ENCODE measurements around the gene SMG7. TPM values are rescaled to one million over a fixed set of nuclear protein-coding genes. Genes with fewer than 3 reads are reported as not detected.

Gene SMG7
- total RNA-seq, 1 donor from 2014 or later, result 22.4 TPM

DNA sequence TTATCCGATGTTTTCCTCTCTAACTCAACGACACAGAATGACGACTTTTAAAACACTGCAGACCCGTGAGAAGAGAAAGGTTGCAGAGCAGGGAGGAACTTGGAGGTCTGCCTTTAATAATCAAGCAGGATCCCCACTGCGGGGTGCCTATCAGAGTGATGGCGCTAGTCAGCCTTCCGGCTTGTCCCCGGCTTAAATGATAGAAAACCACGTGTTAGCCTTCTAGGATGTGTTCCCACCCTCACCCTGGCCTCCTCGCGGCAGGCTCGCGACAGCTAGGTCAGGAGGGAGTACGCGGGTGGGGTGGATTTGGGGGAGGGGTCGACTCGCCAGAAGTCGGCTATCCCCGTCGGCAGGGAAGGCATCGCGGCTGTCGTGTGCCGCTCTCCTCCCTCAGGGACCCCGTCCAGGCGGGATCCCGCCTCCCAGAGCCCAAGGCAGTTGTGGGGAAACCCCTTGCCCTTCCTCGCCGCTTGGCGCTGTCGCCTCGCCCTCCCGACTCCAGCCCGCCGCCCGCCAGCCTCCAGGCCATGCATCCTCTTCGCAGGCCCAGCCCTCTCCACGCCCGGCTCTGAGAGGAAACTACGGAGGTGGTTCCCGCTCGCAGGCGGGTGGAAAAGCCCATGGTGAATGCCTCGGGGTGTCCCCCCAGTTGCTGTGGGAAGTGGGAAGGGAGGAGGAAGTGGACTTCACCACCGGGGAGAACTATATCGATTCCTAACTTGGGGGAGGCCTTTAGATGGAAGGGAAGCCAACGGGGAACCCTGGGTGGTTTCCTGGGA is 1.1 kb upstream of the SMG7 start:
- peak; percentile 92 for DNase-seq

DNA sequence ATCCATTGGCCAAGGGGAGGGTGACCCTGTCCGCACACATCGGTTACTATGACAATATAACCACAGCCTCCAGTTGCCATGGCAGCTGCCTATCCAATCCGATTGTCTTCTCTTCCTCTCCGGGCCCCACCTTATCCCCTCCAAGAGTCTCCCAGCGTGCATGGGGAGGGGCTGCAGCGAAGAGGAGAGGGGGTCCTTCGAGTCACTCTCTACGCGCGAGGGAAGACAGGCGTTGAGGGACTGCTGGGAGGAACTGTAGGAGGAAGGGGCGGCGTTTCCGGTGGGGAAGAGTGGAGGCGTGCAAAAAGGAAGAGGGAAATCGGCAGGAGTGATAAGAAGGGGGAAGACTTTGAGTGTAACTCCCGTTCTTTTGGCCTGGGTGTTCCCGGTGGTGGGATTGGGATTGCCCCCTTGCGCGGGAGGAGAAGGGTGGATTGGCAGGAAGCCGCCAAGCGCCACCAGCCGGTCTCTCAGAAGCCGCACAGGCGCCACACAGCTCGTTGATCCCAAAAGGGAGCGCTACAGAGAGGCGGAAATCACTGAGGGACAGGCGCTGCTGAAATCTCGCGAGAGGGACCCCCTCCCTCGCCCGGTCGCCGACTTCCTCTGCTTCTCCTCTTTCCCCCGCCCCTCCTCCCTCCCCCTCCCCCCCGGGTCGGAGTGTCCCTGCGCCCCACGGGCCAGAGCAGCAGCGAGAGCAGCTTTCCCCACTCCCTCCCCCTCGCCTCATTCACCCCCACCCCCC is 384 bp upstream of the SMG7 start:
- DNase-seq, result peak; percentile 99

GRCh38 chr1:183473217-183473536 is 878 bp downstream of the SMG7 start:
- DNase-seq, result no peak

DNA sequence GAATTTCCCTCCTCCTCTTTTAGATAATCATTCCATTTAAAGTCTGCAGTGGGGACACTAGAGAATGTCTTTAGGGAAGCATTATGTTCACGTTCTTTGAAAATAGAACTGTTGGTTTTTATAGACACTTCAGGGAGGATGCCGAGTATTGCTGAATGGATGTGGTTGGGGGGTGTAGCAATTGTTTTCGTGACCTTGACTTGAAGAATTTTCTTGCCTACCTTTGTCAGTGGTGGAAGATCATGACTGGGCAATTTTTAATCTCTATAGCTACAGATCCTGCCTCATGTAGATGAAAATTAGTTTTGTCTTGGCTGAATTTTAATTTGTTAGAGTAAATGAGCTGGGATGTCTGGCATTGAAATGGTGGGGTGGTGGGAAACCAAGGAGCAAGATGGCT is 3.8 kb downstream of the SMG7 start:
- DNase-seq, result no peak

DNA sequence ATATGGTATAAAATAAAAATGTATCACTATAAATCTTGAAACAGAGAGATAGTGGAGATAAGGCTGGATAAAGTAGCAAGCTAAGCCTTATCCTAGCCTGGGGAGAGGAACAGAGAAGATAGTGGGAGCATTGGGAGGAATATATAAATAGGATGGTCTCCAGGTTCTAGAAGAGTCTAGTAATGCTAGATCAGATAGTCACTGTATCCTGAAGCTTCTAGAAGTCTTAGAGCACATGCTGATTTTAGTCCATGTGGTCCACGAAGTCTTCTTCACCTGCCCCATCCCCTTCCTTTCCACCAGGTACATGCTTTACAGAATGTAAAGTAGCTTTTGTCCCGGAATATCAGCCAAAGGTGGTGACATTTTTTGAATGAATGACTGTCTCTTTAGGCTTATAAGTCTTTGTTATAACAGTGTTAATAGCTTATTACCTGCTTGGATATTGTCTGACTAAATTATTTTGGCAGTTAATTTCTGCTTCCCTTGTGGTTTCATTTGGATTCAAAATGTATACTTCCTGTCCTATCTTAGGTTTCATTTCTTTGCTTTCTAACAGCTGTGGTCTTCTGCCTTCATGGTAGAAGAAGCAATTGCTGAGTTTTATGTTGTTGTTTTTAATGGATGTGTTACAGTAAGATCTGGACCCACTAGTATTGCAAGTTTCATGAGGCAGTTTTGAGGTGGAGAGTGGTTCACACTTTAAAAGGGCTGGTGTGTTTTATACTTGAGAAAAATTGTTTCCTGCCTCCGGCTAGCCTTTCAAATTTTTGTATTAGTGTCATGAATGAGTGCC is 5.9 kb downstream of the SMG7 start:
- DNase-seq, result no peak

DNA sequence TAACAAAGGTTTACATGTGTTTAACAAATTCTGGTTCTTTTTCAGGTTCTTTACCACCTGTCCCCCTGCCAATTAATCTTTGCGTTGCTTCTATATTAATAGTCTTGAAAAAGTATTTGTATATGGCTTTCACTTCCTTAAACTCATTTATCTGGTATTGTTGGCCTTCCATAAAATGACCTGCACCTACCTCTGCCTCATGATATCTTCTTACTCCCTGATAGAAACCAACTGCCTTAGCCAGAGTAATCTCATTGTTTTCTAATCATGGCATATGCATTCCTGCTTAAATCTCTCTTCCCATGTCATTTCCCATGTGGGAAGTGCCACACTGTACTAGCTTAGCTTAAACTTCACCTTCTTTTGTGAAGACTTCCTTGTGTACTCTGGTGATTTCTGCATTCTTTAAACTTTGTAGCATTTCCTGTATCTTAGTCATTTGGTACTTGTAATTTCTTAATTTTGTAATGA is 8.7 kb downstream of the SMG7 start:
- DNase-seq, result no peak

GRCh38 chr1:183483224-183483623 is 10.9 kb downstream of the SMG7 start:
- no peak for DNase-seq

DNA sequence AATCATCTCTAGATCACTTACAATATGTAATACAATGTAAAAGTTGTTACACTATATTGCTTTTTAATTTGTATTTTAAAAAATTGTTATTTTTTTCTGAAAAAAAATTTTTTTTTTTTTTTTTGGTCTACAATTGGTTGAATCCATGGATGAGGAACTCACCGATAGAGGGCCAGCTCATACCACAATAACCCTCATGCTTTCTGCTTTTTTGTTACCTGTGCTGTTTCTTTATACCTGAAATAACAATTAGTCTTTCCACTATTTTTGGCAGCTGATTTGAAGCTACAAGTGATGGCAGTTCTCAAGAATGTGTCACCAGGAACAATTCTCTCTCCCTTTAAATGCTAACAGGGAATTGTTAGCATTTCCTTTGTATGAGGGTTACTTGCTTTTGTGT is 12.0 kb downstream of the SMG7 start:
- no peak for DNase-seq

GRCh38 chr1:183484851-183485250 is 12.6 kb downstream of the SMG7 start:
- no peak for DNase-seq

DNA sequence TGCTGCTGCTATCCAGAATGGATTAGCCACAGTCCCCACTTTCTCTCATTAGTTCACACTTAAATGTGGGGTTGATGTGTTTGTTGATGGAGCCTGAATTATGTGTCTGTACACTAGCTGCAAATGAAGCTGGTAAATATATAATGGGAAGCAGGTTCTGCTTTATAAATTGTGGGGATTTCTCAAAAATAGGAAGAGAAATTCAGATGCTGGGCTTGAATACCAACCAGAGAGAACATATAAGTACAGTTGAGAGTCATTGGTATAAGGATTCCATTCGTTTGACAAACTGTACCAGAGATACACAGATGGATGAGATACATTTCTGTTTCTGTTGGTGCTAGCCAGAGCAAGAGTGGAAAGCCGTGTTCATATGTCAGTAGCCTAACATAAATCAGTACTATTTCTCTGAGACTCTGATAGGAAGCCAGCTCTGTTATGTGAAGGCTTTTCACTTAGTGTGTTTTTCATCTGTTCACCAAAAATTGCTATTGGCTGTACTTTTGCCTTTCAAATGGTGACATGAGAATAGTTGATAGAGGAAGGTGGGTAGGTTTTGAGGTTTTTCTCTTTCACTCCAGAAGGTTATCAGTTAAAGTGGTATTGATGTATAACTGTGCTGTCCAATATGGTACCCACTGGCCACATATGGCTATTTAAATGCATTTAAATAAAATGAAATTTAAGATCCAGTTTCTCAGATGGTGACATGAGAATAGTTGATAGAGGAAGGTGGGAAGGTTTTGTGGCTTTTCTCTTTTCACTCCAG is 15.6 kb downstream of the SMG7 start:
- no peak for DNase-seq

- DNase-seq, result no peak
These were observed 18.6 kb downstream of the SMG7 start for GRCh38 chr1:183490932-183491331.

GRCh38 chr1:183493540-183494245 is 21.4 kb downstream of the SMG7 start:
- DNase-seq, result no peak

DNA sequence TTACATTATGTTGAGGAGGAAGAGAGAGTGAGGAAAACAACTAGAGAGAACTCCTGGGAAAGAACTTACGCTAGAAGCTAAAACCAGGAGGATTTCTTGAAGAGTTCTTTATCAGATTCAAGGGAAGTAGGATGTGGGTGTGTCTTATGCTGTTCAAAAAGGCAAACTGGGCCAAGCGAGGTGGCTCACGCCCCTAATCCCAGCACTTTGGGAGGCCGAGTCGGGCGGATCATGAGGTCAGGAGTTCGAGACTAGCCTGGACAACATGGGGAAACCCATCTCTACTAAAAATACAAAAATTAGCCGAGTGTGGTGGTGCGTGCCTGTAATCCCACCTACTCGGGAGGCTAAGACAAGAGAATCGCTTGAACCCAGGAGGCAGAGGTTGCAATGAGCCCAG is 23.1 kb downstream of the SMG7 start:
- DNase-seq, result no peak

- no peak for DNase-seq
These were observed 24.9 kb downstream of the SMG7 start for GRCh38 chr1:183497218-183497617.

DNA sequence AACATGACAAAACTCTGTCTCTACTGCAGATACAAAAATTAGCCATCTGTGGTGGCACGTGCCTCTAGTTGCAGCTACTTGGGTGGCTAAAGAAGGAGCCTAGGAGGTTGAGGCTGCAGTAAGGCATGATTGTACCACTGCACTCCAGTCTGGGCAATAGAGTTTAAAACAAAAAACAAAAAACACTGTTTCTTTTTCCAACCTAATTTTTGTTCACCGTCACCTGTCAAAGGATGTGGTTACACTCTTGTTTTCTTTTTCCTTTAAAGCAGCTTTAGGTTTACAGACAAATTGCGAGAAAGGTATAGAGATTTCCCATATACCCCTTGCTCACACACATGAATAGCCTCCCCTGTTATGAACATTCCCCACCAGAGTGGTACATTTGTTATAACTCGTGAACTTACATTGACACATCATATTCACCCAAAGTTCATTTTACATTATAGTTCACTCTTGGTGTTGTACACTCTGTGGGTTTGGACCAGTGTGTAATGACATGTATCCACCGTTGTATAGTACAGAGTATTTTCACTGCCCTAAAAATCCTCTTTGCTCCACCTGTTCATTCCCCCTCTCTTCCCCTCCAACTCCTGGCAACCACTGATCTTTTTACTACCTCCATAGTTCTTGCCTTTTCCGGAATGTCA is 26.2 kb downstream of the SMG7 start:
- DNase-seq, result no peak

DNA sequence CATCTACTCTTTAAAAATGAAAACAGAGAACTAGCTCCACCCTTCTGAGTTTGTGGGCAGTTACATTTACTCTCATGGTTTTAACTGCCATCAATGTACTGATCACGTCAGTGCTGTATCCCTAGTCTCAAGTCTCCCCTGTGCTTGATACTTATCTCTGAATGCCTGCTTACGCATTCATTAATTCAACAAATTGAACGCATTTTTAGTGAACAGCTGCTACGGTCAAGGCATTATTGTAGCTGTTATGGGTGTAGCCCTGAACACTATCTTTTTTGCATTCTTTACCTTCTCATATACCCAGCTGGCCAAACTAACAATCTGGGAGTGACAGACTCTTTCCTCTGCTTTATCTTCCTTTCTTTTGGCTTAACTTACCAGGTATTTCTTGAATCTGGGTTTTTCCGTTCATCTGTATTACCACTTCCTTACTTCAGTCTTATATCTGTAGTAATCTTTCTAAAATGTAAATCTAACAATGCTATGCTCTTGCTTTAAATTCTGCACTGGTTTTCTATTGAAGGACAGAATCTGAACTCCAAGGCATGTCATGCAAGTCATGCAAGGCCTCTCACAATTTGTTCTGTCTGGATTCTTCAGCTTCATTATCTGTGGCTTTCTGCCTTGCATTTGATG is 33.3 kb downstream of the SMG7 start:
- DNase-seq, result no peak

DNA sequence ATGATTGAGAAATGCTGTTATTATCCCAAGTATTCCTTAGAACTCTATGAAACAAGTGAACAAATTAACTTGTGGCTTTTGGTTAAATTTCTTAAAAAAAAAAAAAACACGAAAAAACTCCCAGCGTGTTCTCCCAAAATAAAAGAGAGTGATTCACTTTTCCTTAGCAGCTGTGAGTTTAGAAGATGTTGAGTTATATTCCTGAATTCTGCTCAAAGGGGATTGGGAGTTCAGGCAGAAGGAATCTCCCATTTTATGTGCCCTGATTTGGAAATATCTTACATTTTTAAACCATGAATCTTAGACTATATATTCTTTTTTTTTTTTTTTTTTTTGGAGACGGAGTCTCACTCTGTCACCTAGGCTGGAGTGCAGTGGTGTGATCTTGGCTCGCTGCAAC is 34.3 kb downstream of the SMG7 start:
- no peak for DNase-seq

- DNase-seq, result no peak
These were observed 36.4 kb downstream of the SMG7 start for GRCh38 chr1:183508694-183509093.

DNA sequence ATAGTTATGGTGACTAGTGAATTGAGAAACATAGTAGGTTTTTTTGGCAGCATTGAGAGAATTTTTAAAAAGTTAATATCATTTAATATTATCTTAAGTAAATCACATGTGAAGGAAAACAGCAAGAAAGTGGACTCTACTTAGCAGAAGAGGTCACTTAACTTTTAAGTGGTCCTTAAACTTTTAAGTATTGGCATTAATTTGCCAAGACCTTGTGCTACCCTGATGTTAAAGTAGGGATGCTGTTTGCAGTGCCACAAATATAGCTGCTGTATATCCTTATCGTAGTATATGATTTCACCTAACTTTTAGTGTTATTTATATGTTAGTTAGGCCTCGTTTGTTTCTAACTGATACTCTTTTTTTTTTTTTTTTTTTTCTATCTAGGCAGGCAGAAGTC is 40.2 kb downstream of the SMG7 start:
- DNase-seq, result no peak

GRCh38 chr1:183514235-183514634 is 41.9 kb downstream of the SMG7 start:
- DNase-seq, result no peak

Measured in skin of body (tissue), 2 donors.